ENCODE data around the gene SEMA4B. TPM values are rescaled to one million over a fixed set of nuclear protein-coding genes. Genes with fewer than 3 reads are reported as not detected.

The SEMA4B gene
- total and polyA plus RNA-seq, 10 of the 15 experiments (the other 5 are each of a cell fraction or from before 2014, with no cell fraction given): 0.87 to 26.0 (median 9.3) TPM

DNA sequence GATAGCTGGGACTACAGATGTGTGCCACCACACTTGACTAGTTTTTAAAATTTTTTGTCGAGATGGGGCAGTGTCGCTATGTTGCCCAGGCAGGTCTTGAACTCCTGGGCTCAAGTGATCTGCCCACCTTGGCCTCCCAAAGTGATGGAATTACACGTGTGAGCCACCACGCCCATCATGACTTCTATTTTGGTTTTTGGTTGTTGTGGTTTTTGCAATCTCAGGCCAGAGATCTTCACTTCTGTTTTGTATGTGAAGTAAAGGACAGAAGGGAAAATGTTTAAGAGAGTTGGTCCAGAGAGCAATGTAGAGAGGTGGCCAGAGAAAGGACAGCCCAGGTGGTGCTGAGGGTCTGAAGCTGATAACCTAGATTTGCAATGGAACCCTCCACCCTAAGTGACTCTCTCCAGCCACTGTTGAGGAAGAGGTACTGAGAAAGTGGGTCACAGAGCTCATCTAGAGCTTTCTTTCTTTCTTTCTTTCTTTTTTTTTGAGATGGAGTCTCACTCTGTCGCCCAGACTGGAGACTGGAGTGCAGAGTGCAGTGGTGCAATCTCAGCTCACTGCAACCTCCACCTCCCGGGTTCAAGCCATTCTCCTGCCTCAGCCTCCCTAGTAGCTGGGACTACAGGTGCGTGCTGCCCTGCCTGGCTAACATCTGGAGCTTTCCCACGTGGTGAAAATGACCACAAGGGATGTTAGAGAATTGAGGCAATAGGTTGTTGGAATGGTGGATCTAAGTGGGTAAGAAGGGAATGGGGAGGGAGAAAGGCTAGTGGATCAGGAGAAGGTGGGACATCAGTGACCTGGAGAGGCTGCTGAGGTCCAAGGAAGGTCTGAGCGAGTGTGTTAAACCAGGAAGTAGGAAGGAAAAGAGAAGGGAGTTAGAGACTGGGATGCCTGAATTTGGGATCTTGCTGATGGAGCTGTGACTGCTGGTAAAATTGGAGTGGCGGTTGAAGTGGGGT lies 22.4 kb upstream of the SEMA4B start (continued):
- TF ChIP-seq, protein P1, sequence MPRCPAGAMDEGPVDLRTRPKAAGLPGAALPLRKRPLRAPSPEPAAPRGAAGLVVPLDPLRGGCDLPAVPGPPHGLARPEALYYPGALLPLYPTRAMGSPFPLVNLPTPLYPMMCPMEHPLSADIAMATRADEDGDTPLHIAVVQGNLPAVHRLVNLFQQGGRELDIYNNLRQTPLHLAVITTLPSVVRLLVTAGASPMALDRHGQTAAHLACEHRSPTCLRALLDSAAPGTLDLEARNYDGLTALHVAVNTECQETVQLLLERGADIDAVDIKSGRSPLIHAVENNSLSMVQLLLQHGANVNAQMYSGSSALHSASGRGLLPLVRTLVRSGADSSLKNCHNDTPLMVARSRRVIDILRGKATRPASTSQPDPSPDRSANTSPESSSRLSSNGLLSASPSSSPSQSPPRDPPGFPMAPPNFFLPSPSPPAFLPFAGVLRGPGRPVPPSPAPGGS (IDR thresholded peaks at IDR 0.05; ENCODE audit: borderline replicate concordance, insufficient read depth, low read depth, low read length, poor library complexity, severe bottlenecking): no peak
- peak; percentile 75 to 86 for TF ChIP-seq BHLHE40 (IDR thresholded peaks at IDR 0.05; ENCODE audit: borderline replicate concordance in 1 of 2, low read depth in 2 of 2, low read length in 1 of 2)
- TF ChIP-seq EGR1 (IDR thresholded peaks at IDR 0.05; ENCODE audit: borderline replicate concordance in 1 of 2, low read depth in 2 of 2, low read length in 2 of 2): peak in 1 of 2 experiments; percentile 19; a peak in 1 of 3 replicates
- TF ChIP-seq, protein P2, sequence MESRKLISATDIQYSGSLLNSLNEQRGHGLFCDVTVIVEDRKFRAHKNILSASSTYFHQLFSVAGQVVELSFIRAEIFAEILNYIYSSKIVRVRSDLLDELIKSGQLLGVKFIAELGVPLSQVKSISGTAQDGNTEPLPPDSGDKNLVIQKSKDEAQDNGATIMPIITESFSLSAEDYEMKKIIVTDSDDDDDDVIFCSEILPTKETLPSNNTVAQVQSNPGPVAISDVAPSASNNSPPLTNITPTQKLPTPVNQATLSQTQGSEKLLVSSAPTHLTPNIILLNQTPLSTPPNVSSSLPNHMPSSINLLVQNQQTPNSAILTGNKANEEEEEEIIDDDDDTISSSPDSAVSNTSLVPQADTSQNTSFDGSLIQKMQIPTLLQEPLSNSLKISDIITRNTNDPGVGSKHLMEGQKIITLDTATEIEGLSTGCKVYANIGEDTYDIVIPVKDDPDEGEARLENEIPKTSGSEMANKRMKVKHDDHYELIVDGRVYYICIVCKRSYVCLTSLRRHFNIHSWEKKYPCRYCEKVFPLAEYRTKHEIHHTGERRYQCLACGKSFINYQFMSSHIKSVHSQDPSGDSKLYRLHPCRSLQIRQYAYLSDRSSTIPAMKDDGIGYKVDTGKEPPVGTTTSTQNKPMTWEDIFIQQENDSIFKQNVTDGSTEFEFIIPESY (IDR thresholded peaks at IDR 0.05): no peak
- TF ChIP-seq EZH2 (IDR thresholded peaks at IDR 0.05; ENCODE audit: borderline replicate concordance, control insufficient read depth, low read depth, low read length): no peak
- TF ChIP-seq GATAD2B (conservative IDR thresholded peaks at IDR 0.05; ENCODE audit: low read depth): peak; percentile 39; the same call in 1 of the 2 replicates
- TF ChIP-seq, protein P3, sequence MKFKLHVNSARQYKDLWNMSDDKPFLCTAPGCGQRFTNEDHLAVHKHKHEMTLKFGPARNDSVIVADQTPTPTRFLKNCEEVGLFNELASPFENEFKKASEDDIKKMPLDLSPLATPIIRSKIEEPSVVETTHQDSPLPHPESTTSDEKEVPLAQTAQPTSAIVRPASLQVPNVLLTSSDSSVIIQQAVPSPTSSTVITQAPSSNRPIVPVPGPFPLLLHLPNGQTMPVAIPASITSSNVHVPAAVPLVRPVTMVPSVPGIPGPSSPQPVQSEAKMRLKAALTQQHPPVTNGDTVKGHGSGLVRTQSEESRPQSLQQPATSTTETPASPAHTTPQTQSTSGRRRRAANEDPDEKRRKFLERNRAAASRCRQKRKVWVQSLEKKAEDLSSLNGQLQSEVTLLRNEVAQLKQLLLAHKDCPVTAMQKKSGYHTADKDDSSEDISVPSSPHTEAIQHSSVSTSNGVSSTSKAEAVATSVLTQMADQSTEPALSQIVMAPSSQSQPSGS (IDR thresholded peaks at IDR 0.05; ENCODE audit: low read length): peak; percentile 25; the same call in 1 of the 2 replicates
- TF ChIP-seq MEF2A (IDR thresholded peaks at IDR 0.05; ENCODE audit: insufficient read depth, low read depth, low read length): peak; percentile 73
- TF ChIP-seq, protein P4, sequence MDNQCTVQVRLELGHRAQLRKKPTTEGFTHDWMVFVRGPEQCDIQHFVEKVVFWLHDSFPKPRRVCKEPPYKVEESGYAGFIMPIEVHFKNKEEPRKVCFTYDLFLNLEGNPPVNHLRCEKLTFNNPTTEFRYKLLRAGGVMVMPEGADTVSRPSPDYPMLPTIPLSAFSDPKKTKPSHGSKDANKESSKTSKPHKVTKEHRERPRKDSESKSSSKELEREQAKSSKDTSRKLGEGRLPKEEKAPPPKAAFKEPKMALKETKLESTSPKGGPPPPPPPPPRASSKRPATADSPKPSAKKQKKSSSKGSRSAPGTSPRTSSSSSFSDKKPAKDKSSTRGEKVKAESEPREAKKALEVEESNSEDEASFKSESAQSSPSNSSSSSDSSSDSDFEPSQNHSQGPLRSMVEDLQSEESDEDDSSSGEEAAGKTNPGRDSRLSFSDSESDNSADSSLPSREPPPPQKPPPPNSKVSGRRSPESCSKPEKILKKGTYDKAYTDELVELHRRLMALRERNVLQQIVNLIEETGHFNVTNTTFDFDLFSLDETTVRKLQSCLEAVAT (IDR thresholded peaks at IDR 0.05): peak; percentile 75
- TF ChIP-seq, protein P5, sequence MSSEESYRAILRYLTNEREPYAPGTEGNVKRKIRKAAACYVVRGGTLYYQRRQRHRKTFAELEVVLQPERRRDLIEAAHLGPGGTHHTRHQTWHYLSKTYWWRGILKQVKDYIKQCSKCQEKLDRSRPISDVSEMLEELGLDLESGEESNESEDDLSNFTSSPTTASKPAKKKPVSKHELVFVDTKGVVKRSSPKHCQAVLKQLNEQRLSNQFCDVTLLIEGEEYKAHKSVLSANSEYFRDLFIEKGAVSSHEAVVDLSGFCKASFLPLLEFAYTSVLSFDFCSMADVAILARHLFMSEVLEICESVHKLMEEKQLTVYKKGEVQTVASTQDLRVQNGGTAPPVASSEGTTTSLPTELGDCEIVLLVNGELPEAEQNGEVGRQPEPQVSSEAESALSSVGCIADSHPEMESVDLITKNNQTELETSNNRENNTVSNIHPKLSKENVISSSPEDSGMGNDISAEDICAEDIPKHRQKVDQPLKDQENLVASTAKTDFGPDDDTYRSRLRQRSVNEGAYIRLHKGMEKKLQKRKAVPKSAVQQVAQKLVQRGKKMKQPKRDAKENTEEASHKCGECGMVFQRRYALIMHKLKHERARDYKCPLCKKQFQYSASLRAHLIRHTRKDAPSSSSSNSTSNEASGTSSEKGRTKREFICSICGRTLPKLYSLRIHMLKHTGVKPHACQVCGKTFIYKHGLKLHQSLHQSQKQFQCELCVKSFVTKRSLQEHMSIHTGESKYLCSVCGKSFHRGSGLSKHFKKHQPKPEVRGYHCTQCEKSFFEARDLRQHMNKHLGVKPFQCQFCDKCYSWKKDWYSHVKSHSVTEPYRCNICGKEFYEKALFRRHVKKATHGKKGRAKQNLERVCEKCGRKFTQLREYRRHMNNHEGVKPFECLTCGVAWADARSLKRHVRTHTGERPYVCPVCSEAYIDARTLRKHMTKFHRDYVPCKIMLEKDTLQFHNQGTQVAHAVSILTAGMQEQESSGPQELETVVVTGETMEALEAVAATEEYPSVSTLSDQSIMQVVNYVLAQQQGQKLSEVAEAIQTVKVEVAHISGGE (CRISPR knock-in tag; IDR thresholded peaks at IDR 0.05): no peak
- TF ChIP-seq IKZF2 (IDR thresholded peaks at IDR 0.05): peak; percentile 77
- TF ChIP-seq, protein P6, sequence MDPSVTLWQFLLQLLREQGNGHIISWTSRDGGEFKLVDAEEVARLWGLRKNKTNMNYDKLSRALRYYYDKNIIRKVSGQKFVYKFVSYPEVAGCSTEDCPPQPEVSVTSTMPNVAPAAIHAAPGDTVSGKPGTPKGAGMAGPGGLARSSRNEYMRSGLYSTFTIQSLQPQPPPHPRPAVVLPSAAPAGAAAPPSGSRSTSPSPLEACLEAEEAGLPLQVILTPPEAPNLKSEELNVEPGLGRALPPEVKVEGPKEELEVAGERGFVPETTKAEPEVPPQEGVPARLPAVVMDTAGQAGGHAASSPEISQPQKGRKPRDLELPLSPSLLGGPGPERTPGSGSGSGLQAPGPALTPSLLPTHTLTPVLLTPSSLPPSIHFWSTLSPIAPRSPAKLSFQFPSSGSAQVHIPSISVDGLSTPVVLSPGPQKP (IDR thresholded peaks at IDR 0.05; ENCODE audit: low read depth, low read length): no peak
